ENCODE results near the gene MOB3A. TPM values are rescaled to one million over a fixed set of nuclear protein-coding genes. Genes with fewer than 3 reads are reported as not detected.

MOB3A gene
- total and polyA plus RNA-seq, 12 donors, result 8.9 to 30.5 (median 15.7) TPM

GRCh38 chr19:2115324-2115723, 19.2 kb upstream of the MOB3A start:
- H3K9me3 ChIP-seq, result no peaks in the 10 kb centered on the region
- H3K27me3 ChIP-seq, result no peaks in the 10 kb centered on the region
- no peak overlapping the region for H3K4me3 ChIP-seq
- peaks cover 21 to 100% (median 93%) of the 10 kb centered on the region in 9 donors for H3K36me3 ChIP-seq
- ATAC-seq (no peak), DNase-seq (no peak)
- intact Hi-C loops (cut with DNase I), result no loop called here
- H3K4me1 ChIP-seq, result peaks cover 0 to 6% (median 0%) of the 10 kb centered on the region in 9 donors
- TF ChIP-seq CTCF (IDR thresholded peaks at IDR 0.05), result no peak
- WGBS, 2 donors, result 93 to 94% methylated on average over 25 of the region's 25 CpGs
- H3K27ac ChIP-seq, result no peak overlapping the region

GRCh38 chr19:2114821-2115220, 18.7 kb upstream of the MOB3A start:
- ATAC-seq, result no peak
- 93 to 96% methylated on average over 21 of the region's 21 CpGs for WGBS, 2 donors
- H3K27ac ChIP-seq, result no peak overlapping the region
- H3K36me3 ChIP-seq, result peaks cover 20 to 100% (median 93%) of the 10 kb centered on the region in 9 donors
- H3K27me3 ChIP-seq, result no peaks in the 10 kb centered on the region
- H3K9me3 ChIP-seq, result no peaks in the 10 kb centered on the region
- DNase-seq, result peak in 1 of 2 donors; percentile 8
- H3K4me3 ChIP-seq, result no peak overlapping the region
- TF ChIP-seq CTCF (IDR thresholded peaks at IDR 0.05), result no peak
- H3K4me1 ChIP-seq, result peaks cover 0 to 6% (median 0%) of the 10 kb centered on the region in 9 donors
- intact Hi-C loops (cut with DNase I), result no loop called here

- no peaks in the 10 kb centered on the region for H3K27me3 ChIP-seq
- peaks cover 0 to 6% (median 0%) of the 10 kb centered on the region in 9 donors for H3K4me1 ChIP-seq
- intact Hi-C loops (cut with DNase I), result no loop called here
- ATAC-seq (no peak), DNase-seq (no peak)
- whole genome bisulfite sequencing, 2 donors, result 91% methylated on average over 9 of the region's 9 CpGs
- TF ChIP-seq CTCF (IDR thresholded peaks at IDR 0.05), result no peak
- no peaks in the 10 kb centered on the region for H3K9me3 ChIP-seq
- H3K4me3 ChIP-seq, result no peak overlapping the region
- no peak overlapping the region for H3K27ac ChIP-seq
- peaks cover 20 to 100% (median 95%) of the 10 kb centered on the region in 9 donors for H3K36me3 ChIP-seq
Measured at GRCh38 chr19:2114218-2114617, 18.1 kb upstream of the MOB3A start.

- ATAC-seq (no peak), DNase-seq (no peak)
- Histone ChIP-seq H3K4me1 (peaks cover 0 to 6% (median 0%) of the 10 kb centered on the region in 9 donors), H3K9me3 (no peaks in the 10 kb centered on the region), H3K36me3 (peaks cover 20 to 100% (median 96%) of the 10 kb centered on the region in 9 donors), H3K27me3 (no peaks in the 10 kb centered on the region), H3K27ac (no peak overlapping the region), H3K4me3 (no peak overlapping the region)
- 85 to 86% methylated on average over 24 of the region's 24 CpGs for WGBS, 2 donors
- intact Hi-C loops (cut with DNase I), result no loop called here
- TF ChIP-seq CTCF (IDR thresholded peaks at IDR 0.05), result no peak
Measured at GRCh38 chr19:2113439-2114211, 17.5 kb upstream of the MOB3A start.

All from heart right ventricle (tissue), 16 donors.